NCI-H2081 treated with DMSO at 0.1 percent for 48 hours (cell line): ENCODE results near the gene DNAAF5.
"Not testable (repeated sequence)": the region's sequence is repeated elsewhere in the genome, so short reads cannot be mapped to it uniquely, and the experiment has no call there.

Experiments
- DNase-seq: peaks from one replicate; lab custom pipeline; 2025; lab: John Stamatoyannopoulos, UW

DNAAF5 gene

GRCh38 chr7:782718-783449 lies 56.4 kb downstream of the DNAAF5 start:
- DNase-seq, result no peak

GRCh38 chr7:783556-784490 lies 57.3 kb downstream of the DNAAF5 start:
- DNase-seq, result no peak

GRCh38 chr7:784971-785370 lies 58.5 kb downstream of the DNAAF5 start:
- DNase-seq, result no peak

GRCh38 chr7:785416-785815 lies 58.9 kb downstream of the DNAAF5 start:
- no peak for DNase-seq

GRCh38 chr7:786472-787255 lies 60.2 kb downstream of the DNAAF5 start:
- no peak for DNase-seq

GRCh38 chr7:787332-788240 lies 61.1 kb downstream of the DNAAF5 start:
- no peak for DNase-seq

- DNase-seq, result no peak
Measured at GRCh38 chr7:791519-791918, 65.0 kb downstream of the DNAAF5 start.

- no peak for DNase-seq
Measured at GRCh38 chr7:794207-794606, 67.7 kb downstream of the DNAAF5 start.

GRCh38 chr7:794671-795329 lies 68.3 kb downstream of the DNAAF5 start:
- no peak for DNase-seq

- DNase-seq, result not testable (repeated sequence)
Measured at GRCh38 chr7:796434-797169, 70.1 kb downstream of the DNAAF5 start.

- DNase-seq, result no peak
Measured at GRCh38 chr7:798921-799470, 72.5 kb downstream of the DNAAF5 start.

- DNase-seq, result no peak
Measured at GRCh38 chr7:800692-801091, 74.2 kb downstream of the DNAAF5 start.

- DNase-seq, result not testable (repeated sequence)
Measured at GRCh38 chr7:801351-801750, 74.9 kb downstream of the DNAAF5 start.

- no peak for DNase-seq
Measured at GRCh38 chr7:801940-802381, 75.5 kb downstream of the DNAAF5 start.

GRCh38 chr7:802500-803242 lies 76.2 kb downstream of the DNAAF5 start:
- no peak for DNase-seq

GRCh38 chr7:803243-803635 lies 76.7 kb downstream of the DNAAF5 start:
- DNase-seq, result no peak

- DNase-seq, result not testable (repeated sequence)
Measured at GRCh38 chr7:803796-804195, 77.3 kb downstream of the DNAAF5 start.

- DNase-seq, result no peak
Measured at GRCh38 chr7:805261-805660, 78.8 kb downstream of the DNAAF5 start.
